ENCODE measurements around the gene SNIP1.
A peak's percentile ranks its signal among the peaks of the same experiment; 100 is the strongest.
"Not testable (repeated sequence)": the region's sequence is repeated elsewhere in the genome, so short reads cannot be mapped to it uniquely, and the experiment has no call there.

SNIP1 gene

DNA sequence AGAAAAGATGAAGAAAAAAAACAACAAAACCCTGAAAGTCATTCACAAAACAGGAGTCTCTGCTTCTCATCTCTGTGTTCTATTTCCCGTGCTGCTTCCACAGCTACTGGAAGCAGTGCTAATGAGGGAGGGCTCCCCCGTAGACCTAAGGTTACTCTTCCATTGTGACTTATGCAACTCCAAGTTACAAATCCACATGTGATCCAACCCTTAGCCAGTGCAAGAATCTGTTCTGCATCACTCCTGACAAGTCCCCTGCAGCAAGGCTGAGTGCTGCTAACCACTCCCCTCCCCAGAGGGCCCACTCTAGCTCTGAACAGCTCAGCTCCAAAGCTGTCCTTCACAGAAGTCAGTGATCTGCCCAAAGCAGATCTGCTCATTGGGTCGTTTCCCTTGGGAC, 12.9 kb upstream of the SNIP1 start:
- Mint-ChIP-seq H3K27ac (no peak overlapping the region), H3K27me3 (no peaks in the 10 kb centered on the region), H3K36me3 (peaks cover 44% of the 10 kb centered on the region), H3K9me3 (no peaks in the 10 kb centered on the region), H3K4me1 (no peaks in the 10 kb centered on the region), H3K4me3 (no peak overlapping the region)
- no peak for ATAC-seq (ENCODE audit: low read depth)
- DNase-seq (ENCODE audit: low spot score in 2 of 2): no peak

DNA sequence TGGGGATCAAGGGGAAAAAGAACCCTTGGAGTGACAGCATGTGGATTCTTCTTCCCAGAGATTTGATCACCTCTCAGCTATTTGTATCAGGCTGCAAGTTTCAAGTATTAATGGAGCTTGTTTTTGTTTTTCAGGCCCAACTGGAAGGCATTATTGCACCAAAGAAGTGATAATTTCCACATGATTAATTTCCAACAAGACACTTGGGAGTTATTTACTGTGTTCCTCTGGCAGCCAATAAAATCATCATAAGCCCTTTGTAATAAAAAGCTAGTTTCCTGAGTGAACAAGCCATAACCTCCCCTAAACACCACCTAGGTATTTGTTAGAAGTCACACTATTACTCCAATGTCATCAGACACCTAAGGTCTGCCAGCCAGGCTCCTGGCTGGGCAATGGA, 10.8 kb upstream of the SNIP1 start:
- Mint-ChIP-seq H3K36me3 (peaks cover 36% of the 10 kb centered on the region), H3K27ac (no peak overlapping the region), H3K4me1 (no peaks in the 10 kb centered on the region), H3K4me3 (no peak overlapping the region), H3K9me3 (no peaks in the 10 kb centered on the region), H3K27me3 (no peaks in the 10 kb centered on the region)
- no peak for DNase-seq (ENCODE audit: low spot score in 2 of 2)
- ATAC-seq (ENCODE audit: low read depth): no peak

DNA sequence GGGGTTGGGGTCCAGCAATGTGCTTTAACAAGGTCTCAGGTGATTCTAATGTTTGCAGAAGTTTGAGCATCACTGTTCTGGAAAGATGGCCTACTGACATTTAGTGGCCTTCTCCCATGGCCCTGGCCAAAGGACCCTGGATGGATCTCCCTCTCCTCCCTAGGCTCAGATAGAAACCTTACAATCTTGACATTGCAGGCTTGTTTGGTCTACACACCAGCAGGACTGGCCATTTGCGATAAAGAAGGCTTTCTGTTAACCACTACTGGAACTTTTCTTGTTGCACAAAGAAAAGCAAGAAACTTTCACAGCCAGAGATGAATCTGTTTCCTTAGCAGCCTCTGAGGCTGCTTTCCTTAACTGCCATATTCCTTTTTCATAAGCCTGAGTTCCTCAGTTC, 8.9 kb upstream of the SNIP1 start:
- H3K27ac Mint-ChIP-seq: no peak overlapping the region
- peaks cover 20% of the 10 kb centered on the region for H3K36me3 Mint-ChIP-seq
- no peak for DNase-seq (ENCODE audit: low spot score in 2 of 2)
- H3K9me3 Mint-ChIP-seq: no peaks in the 10 kb centered on the region
- H3K27me3 Mint-ChIP-seq: peaks cover 2% of the 10 kb centered on the region
- ATAC-seq (ENCODE audit: low read depth): no peak
- H3K4me3 Mint-ChIP-seq: no peak overlapping the region
- no peaks in the 10 kb centered on the region for H3K4me1 Mint-ChIP-seq

DNA sequence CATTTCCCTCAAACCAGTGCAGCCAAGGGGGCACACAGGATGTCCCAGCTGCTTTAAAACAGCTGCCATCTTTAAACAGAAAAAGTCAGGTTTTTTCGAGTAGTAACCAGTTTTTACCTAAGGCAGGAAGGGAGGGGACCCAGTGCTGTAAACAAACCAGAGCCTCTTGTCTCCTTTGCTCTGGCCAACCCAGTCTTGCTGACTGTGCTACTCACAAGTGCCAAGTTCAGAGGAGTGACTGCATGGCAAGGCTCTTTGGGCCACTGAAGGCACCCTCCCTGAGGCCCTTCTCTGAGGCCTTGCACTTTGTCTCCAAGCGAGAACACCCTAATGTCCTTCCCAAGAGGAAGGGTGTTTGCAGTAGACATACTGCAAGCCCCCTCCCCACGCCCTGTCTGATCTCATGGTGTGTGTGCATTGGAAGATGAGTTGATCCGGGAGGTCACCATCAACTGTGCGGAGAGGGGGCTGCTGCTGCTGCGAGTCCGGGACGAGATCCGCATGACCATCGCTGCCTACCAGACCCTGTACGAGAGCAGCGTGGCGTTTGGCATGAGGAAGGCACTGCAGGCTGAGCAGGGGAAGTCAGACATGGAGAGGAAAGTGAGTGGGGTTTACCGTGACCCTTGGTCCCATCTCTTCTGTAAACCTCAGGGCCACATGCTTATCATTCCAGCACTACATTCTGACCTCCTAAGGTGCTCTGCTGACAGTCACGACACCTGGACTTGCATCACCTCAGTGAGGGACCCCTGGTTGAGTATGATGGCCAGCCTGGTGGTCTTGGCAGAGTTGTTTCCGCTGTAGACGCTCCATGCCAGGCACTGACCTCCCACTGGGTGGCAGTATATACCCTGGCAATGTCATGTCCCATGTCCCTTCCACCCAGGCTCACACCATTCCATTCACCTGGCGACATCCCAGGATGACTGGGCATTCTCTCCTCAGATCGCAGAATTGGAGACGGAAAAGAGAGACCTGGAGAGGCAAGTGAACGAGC, 7.3 kb upstream of the SNIP1 start:
- peaks cover 10% of the 10 kb centered on the region for H3K36me3 Mint-ChIP-seq
- no peaks in the 10 kb centered on the region for H3K9me3 Mint-ChIP-seq
- H3K27me3 Mint-ChIP-seq: peaks cover 4% of the 10 kb centered on the region
- no peak overlapping the region for H3K4me3 Mint-ChIP-seq
- ATAC-seq (ENCODE audit: low read depth) (no peak), DNase-seq (ENCODE audit: low spot score in 2 of 2) (peak; percentile 12 to 17)
- no peak overlapping the region for H3K27ac Mint-ChIP-seq
- H3K4me1 Mint-ChIP-seq: no peaks in the 10 kb centered on the region

DNA sequence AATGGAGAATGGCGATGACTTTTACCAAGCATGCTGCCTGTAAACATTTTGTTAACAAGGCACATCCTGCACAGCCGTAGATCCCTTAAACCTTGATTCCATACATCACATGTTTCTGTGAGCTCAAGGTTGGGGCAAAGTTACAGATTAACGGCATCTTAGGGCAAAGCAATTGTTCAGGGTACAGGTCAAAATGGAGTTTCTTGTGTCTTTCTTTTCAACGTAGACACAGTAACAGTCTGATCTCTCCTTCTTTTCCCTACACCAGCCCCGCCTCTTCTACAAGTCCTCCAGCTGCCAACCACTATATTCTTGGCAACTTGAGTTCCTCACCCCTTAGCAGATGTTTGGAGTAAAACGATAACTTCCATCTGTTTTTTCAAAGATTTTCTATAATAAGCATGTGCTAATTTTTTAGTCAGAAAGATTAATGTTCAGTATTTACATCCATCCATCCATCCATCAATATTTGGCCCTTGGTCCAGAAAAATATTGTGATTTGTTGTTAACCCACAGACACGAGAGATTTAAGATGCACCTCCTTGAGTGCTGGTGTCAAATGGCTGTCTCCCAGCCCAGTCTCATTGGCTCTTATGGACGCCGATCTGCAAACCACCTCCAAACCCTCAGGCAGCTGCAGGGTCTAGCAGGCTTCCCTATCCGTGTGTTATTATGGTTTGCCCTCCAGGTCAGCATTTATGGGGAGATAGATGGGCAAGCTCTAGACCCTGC, 6.5 kb upstream of the SNIP1 start:
- peaks cover 5% of the 10 kb centered on the region for H3K36me3 Mint-ChIP-seq
- H3K27ac Mint-ChIP-seq: no peak overlapping the region
- no peak for ATAC-seq (ENCODE audit: low read depth)
- DNase-seq (ENCODE audit: low spot score in 2 of 2): no peak
- H3K4me1 Mint-ChIP-seq: no peaks in the 10 kb centered on the region
- H3K9me3 Mint-ChIP-seq: no peaks in the 10 kb centered on the region
- no peak overlapping the region for H3K4me3 Mint-ChIP-seq
- H3K27me3 Mint-ChIP-seq: peaks cover 4% of the 10 kb centered on the region

DNA sequence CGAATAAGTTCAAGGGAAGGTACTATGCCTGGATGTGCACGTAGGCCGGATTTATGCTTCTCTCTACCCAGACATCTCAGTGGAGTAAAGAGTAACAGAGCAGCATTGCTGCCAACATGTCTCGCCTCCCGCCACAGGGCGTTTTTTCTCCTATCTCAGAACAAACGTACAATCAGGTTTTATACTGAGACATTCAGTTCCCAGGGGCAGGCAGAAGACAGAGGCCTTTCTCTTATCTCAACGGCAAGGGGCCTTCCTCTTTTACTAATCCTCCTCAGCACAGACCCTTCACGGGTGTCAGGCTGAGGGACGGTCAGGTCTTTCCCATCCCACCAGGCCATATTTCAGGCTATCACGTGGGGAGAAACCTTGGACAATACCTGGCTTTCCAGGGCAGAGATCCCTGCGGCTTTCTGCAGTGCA, 5.9 kb upstream of the SNIP1 start:
- H3K27me3 Mint-ChIP-seq; H3K4me3 Mint-ChIP-seq; H3K4me1 Mint-ChIP-seq; ATAC-seq (ENCODE audit: low read depth); H3K36me3 Mint-ChIP-seq; H3K9me3 Mint-ChIP-seq; H3K27ac Mint-ChIP-seq; DNase-seq (ENCODE audit: low spot score in 2 of 2): not testable (repeated sequence)

DNA sequence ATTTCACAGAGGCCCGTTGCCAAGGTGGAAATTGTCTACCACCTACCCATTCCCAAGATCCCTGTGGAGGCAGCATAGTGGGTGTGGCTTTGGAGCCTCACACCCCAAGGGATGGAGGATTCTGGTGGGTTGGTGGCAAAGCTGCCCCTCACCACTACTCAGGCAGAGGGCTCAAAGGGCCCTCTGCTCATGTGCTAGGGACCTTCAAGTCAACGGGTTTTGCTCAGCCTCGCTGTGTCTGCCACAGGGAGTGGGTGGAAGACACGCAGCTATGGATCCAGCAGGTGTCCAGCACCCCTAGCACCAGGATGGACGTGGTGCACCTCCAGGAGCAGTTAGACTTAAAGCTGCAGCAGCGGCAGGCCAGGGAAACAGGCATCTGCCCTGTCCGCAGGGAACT, 5.0 kb upstream of the SNIP1 start:
- no peak for DNase-seq (ENCODE audit: low spot score in 2 of 2)
- no peaks in the 10 kb centered on the region for H3K9me3 Mint-ChIP-seq
- H3K27ac Mint-ChIP-seq: no peak overlapping the region
- H3K4me3 Mint-ChIP-seq: no peak overlapping the region
- ATAC-seq (ENCODE audit: low read depth): no peak
- peaks cover 2% of the 10 kb centered on the region for H3K4me1 Mint-ChIP-seq
- H3K36me3 Mint-ChIP-seq: peaks cover 2% of the 10 kb centered on the region
- H3K27me3 Mint-ChIP-seq: peaks cover 4% of the 10 kb centered on the region

DNA sequence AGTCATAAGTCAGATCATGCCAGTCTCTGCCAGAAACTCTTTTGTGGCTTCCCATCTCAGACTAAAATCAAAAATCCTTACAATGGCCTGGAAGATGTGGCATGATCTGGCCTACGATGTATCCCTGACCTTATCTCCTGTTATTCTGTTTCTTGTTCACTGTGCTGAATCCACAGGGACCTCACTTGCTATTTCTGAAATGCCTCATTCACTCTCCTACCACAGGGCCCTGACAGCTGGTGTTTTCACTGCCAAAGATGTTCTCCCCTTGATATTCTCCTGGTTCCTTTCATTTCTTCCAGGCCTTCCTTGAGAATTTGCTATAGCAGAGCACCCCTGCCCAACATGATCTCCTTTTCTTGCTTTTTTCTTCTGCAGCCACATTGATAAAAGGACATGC, 4.3 kb upstream of the SNIP1 start:
- peaks cover 3% of the 10 kb centered on the region for H3K36me3 Mint-ChIP-seq
- DNase-seq (ENCODE audit: low spot score in 2 of 2) (no peak), ATAC-seq (ENCODE audit: low read depth) (no peak)
- H3K4me1 Mint-ChIP-seq: peaks cover 4% of the 10 kb centered on the region
- H3K4me3 Mint-ChIP-seq: no peak overlapping the region
- peaks cover 4% of the 10 kb centered on the region for H3K27me3 Mint-ChIP-seq
- H3K9me3 Mint-ChIP-seq: no peaks in the 10 kb centered on the region
- no peak overlapping the region for H3K27ac Mint-ChIP-seq

DNA sequence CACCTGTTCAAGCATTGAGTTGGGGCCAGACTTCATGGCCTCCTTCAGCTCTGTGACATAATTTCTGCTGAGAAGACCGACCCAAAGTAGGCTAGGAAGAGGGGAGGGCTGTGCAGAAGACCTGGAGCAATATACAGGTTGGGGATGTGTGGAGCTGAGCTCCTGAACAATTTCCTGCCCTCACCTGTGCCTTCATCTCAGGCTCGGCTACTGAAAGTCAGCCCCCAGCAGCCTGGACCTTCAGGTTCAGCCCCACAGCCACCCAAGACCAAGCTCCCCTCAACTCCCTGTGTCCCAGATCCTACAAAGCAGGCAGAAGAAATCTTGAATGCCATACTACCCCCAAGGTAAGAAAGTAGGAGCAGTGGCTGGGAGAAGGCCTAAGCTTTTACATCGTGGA, 3.3 kb upstream of the SNIP1 start:
- DNase-seq (ENCODE audit: low spot score in 2 of 2) (no peak), ATAC-seq (ENCODE audit: low read depth) (no peak)
- no peak overlapping the region for H3K4me3 Mint-ChIP-seq
- H3K36me3 Mint-ChIP-seq: peaks cover 8% of the 10 kb centered on the region
- H3K27me3 Mint-ChIP-seq: peaks cover 4% of the 10 kb centered on the region
- H3K9me3 Mint-ChIP-seq: no peaks in the 10 kb centered on the region
- H3K27ac Mint-ChIP-seq: no peak overlapping the region
- peaks cover 13% of the 10 kb centered on the region for H3K4me1 Mint-ChIP-seq

DNA sequence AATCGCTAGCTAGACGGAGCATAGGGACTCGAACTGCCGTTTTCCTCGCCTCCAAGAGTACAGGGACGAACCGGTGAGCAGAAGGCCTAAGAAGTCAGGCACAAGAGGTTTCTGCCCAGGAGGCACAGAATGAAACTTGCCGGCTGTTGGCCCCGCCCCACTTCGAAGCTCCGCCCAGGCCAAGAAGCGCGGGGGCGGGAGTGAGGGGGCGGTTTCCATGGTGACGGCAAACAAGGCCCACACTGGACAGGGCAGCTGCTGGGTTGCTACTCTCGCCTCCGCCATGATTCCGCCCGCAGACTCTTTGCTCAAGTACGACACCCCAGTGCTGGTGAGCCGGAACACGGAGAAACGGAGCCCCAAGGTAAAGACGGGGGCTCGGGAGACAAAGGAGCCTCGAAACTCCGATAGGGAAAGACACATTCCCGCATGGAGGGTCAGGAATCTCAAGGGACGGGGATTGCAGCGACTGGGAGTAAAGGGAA, 2.7 kb upstream of the SNIP1 start, which contains the start of gene DNALI1:
Gene DNALI1 (plus strand): TSS at position 229 of the 485 bp plus-strand sequence. CDS start 55 bp downstream, at position 284.
- DNase-seq (ENCODE audit: low spot score in 2 of 2) (peak in 1 of 2 donors; percentile 9), ATAC-seq (ENCODE audit: low read depth) (no peak)
- Mint-ChIP-seq H3K27me3 (peaks cover 4% of the 10 kb centered on the region), H3K4me3 (no peak within 1 kb of the TSS), H3K9me3 (no peaks in the 10 kb centered on the region), H3K36me3 (peaks cover 10% of the 10 kb centered on the region), H3K4me1 (peaks cover 16% of the 10 kb centered on the region), H3K27ac (no peak within 1 kb of the TSS)

DNA sequence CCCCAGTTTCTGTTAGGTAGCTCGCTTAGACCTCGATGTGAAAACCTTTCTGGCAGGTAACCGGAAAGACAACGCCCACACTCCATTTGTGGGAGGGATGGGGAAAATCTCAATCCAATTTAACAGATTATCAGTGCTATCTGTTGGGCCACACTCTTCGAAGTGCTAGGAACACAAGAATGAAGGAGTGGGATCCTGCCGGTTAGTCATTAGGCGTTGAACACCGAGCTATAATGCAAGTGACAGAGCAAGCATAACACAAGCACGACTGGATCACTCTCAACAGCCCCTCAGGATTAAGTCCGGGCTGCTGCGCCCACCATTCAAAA, 531 bp downstream of the SNIP1 start:
- peaks cover 21% of the 10 kb centered on the region for H3K36me3 Mint-ChIP-seq
- peaks cover 20% of the 10 kb centered on the region for H3K4me1 Mint-ChIP-seq
- no peaks in the 10 kb centered on the region for H3K9me3 Mint-ChIP-seq
- peak; percentile 3 for ATAC-seq (ENCODE audit: low read depth)
- H3K27me3 Mint-ChIP-seq: peaks cover 4% of the 10 kb centered on the region
- H3K4me3 Mint-ChIP-seq: peak overlapping the region; percentile 99
- peak overlapping the region; percentile 99 for H3K27ac Mint-ChIP-seq
- DNase-seq (ENCODE audit: low spot score in 2 of 2): no peak

DNA sequence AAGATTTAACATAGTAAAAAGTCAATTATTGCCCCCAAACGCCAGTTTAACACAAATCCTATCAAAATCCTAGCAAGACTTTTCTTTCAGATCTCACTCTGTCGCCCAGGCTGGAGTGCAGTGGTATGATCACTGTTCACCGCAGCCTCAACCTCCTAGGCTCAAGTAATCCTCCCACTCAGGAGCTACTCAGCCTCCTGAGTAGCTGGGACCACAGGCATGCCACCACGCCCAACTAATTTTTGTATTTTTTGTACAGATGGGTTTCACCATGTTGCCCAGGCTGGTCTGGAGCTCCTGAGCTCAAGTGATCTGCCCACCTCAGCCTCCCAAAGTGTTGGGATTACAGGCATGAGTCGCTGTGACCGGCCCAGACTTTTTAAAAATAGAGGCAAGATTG, 4.8 kb downstream of the SNIP1 start:
- DNase-seq (ENCODE audit: low spot score in 2 of 2) (no peak), ATAC-seq (ENCODE audit: low read depth) (no peak)
- no peak overlapping the region for H3K4me3 Mint-ChIP-seq
- peaks cover 33% of the 10 kb centered on the region for H3K36me3 Mint-ChIP-seq
- no peaks in the 10 kb centered on the region for H3K27me3 Mint-ChIP-seq
- H3K9me3 Mint-ChIP-seq: no peaks in the 10 kb centered on the region
- peaks cover 23% of the 10 kb centered on the region for H3K4me1 Mint-ChIP-seq
- peak overlapping the region; percentile 55 for H3K27ac Mint-ChIP-seq

DNA sequence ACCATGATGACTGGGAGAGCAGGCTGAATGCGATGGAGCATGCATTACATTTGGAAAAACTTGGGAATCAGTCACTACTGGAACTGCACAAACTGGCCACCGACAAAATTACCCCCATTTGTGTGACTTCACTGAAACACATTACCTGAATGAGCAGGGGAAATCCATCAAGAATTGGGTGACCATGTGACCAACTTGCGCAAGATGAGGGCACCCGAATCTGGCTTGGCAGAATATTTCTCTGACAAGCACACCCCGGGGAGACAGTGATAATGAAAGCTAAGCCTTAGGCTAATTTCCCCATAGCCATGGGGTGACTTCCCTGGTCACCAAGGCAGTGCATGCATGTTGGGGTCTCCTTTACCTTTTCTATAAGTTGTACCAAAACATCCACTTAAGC, 9.1 kb downstream of the SNIP1 start:
- no peak for DNase-seq (ENCODE audit: low spot score in 2 of 2)
- no peaks in the 10 kb centered on the region for H3K9me3 Mint-ChIP-seq
- ATAC-seq (ENCODE audit: low read depth): no peak
- no peak overlapping the region for H3K4me3 Mint-ChIP-seq
- peak overlapping the region; percentile 51 for H3K27ac Mint-ChIP-seq
- peaks cover 27% of the 10 kb centered on the region for H3K36me3 Mint-ChIP-seq
- peaks cover 8% of the 10 kb centered on the region for H3K4me1 Mint-ChIP-seq
- H3K27me3 Mint-ChIP-seq: no peaks in the 10 kb centered on the region

DNA sequence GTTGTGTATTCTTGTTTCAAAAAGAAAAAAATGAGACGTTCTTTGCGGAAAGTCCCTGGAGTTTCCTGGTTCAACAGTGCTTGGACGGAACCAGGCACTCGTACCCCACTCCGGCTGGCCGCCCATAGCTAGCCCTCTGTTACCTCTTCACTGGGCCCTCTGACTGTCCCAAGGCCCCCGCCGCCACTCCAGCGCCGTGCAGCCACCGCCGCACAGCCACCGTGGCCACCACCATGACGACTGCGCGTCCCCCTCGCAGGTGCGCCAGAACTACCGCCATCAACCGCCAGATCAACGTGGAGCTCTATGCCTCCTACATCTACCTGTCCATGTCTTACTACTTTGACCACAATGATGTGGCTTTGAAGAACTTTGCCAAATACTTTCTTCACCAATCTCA, 9.6 kb downstream of the SNIP1 start:
- H3K36me3 Mint-ChIP-seq: peaks cover 25% of the 10 kb centered on the region
- DNase-seq (ENCODE audit: low spot score in 2 of 2): no peak
- no peak for ATAC-seq (ENCODE audit: low read depth)
- H3K27ac Mint-ChIP-seq: peak overlapping the region; percentile 51
- H3K9me3 Mint-ChIP-seq: no peaks in the 10 kb centered on the region
- H3K4me3 Mint-ChIP-seq: no peak overlapping the region
- peaks cover 5% of the 10 kb centered on the region for H3K4me1 Mint-ChIP-seq
- no peaks in the 10 kb centered on the region for H3K27me3 Mint-ChIP-seq

Data from memory B cell (primary cell).